K562 (cell line): Measurements from ENCODE around the gene MINPP1. TPM values are rescaled to one million over a fixed set of nuclear protein-coding genes. Genes with fewer than 3 reads are reported as not detected.

Experiments
- BHLHE40 ChIP-seq: IDR thresholded peaks from 2 replicates; pipeline ENCODE4 v1.6.1; 2011; ENCODE audit warnings: low read length, improper control_type of control experiment
- CBFA2T3 ChIP-seq: fragments of 450-650 bp; IDR thresholded peaks from 2 replicates; pipeline ENCODE4 v1.6.1; 2017
- CHCHD3 ChIP-seq: fragments of 250-450 bp; sonication (Bioruptor Pico); IDR thresholded peaks from 2 replicates; pipeline ENCODE4 v2.1.2; 2022; ENCODE audit warnings: mild to moderate bottlenecking
- CTBP1 ChIP-seq: fragments of 450-650 bp; IDR thresholded peaks from 2 replicates; pipeline ENCODE4 v1.6.1; 2016; ENCODE audit warnings: borderline replicate concordance
- GATAD2A ChIP-seq: fragments of 450-650 bp; IDR thresholded peaks from 2 replicates; pipeline ENCODE4 v1.6.1; 2017
- IFI16 ChIP-seq: fragments of 250-450 bp; sonication (Bioruptor Pico); IDR thresholded peaks from 2 replicates; pipeline ENCODE4 v2.1.2; 2022; ENCODE audit warnings: mild to moderate bottlenecking, inconsistent platforms
- KAT7 ChIP-seq: sonication (generic); formaldehyde crosslinking; IDR thresholded peaks from 2 replicates; pipeline ENCODE4 v1.8.0; 2022; ENCODE audit warnings: missing genetic modification reagents, mild to moderate bottlenecking, borderline replicate concordance
- NCOA6 ChIP-seq: fragments of 450-650 bp; IDR thresholded peaks from 2 replicates; pipeline ENCODE4 v1.6.1; 2017; ENCODE audit warnings: mild to moderate bottlenecking
- RAD51 ChIP-seq: fragments of 450-650 bp; IDR thresholded peaks from 2 replicates; pipeline ENCODE4 v1.7.1; 2016; ENCODE audit warnings: low read depth, mild to moderate bottlenecking, borderline replicate concordance
- RFX1 ChIP-seq: fragments of 450-650 bp; IDR thresholded peaks from 2 replicates; pipeline ENCODE4 v1.6.1; 2016; ENCODE audit warnings: mild to moderate bottlenecking, moderate library complexity
- RFX5 ChIP-seq: IDR thresholded peaks from 2 replicates; pipeline ENCODE4 v1.6.1; 2011; ENCODE audit warnings: low read depth, mild to moderate bottlenecking, improper control_type of control experiment, low read length
- SMARCB1 ChIP-seq: IDR thresholded peaks from 2 replicates; pipeline ENCODE4 v1.6.1; 2011; ENCODE audit warnings: improper control_type of control experiment, low read depth; ENCODE audit not compliant: insufficient read length
- SMC3 ChIP-seq: conservative IDR thresholded peaks from 2 replicates; pipeline ENCODE4 v1.6.1; 2011; ENCODE audit warnings: low read depth, low read length, improper control_type of control experiment; ENCODE audit not compliant: insufficient read depth
- SRSF3 ChIP-seq: fragments of 200-400 bp; formaldehyde crosslinking; IDR thresholded peaks from 2 replicates; pipeline ENCODE4 v1.6.1; 2016; ENCODE audit warnings: mild to moderate bottlenecking, low read length, moderate library complexity; ENCODE audit not compliant: insufficient read depth
- ZNF431 ChIP-seq: sonication (generic); formaldehyde crosslinking; IDR thresholded peaks from 2 replicates; pipeline ENCODE4 v1.8.0; 2022; ENCODE audit warnings: mild to moderate bottlenecking, missing genetic modification reagents
- ZNF583 ChIP-seq: fragments of 250-450 bp; sonication (Bioruptor Pico); IDR thresholded peaks from 2 replicates; pipeline ENCODE4 v1.4.0; 2020
- ZNF695 ChIP-seq: fragments of 450-650 bp; formaldehyde crosslinking; IDR thresholded peaks from 2 replicates; pipeline ENCODE4 v1.4.0; 2020; ENCODE audit warnings: mild to moderate bottlenecking, moderate library complexity
- polyA plus RNA-seq, 8 experiments: library from polyadenylated mRNA; depleted of rRNA in 4 of 8; stranded (reverse) in 5 of 8; unstranded in 3 of 8; fragments of >200 nt; fragmentation: Nextera tagmentation in 2 of 8; fragmentation: Illumina TruSeq in 1 of 8; extraction: Ambion mirVana in 2 of 8; extraction: Trizol in 1 of 8; gene quantifications; 2 replicates each; pipeline versions ENCODE4 v1.2.1 to v1.2.3, GENCODE V29; 2011 to 2014; ENCODE audit warnings: inconsistent platforms in 1 of 8, missing spikeins in 1 of 8
- total RNA-seq, 7 experiments: library from RNA; depleted of rRNA in 6 of 7; stranded (reverse); fragments of >200 nt in 6 of 7; fragmentation: Illumina TruSeq in 2 of 7; extraction: Trizol in 2 of 7; gene quantifications; 2 replicates each; pipeline versions ENCODE4 v1.2.1 to v1.2.3, GENCODE V29; 2011 to 2021; ENCODE audit warnings: low replicate concordance in 1 of 7
- TF ChIP-seq, protein P1 (sequence below): fragments of 450-650 bp; IDR thresholded peaks from 2 replicates; pipeline ENCODE4 v1.6.1; 2016; ENCODE audit warnings: missing biosample characterization, missing genetic modification characterization
- TF ChIP-seq, protein P2 (sequence below): sonication (generic); formaldehyde crosslinking; IDR thresholded peaks from 2 replicates; pipeline ENCODE4 v1.8.0; 2022; ENCODE audit warnings: missing genetic modification reagents, mild to moderate bottlenecking, borderline replicate concordance
- TF ChIP-seq, protein P3 (sequence below): fragments of 450-650 bp; IDR thresholded peaks from one replicate; pipeline ENCODE4 v1.6.1; 2018; ENCODE audit warnings: mild to moderate bottlenecking, moderate library complexity; ENCODE audit not compliant: partially characterized antibody
- TF ChIP-seq, protein P4 (sequence below), 3 experiments: IDR thresholded peaks in 2 of 3; conservative IDR thresholded peaks in 1 of 3; 2 replicates each; pipeline ENCODE4 v1.5.1; 2011 to 2012; ENCODE audit warnings: low read length in 3 of 3, mild to moderate bottlenecking in 3 of 3, control low read depth in 2 of 3, improper control_type of control experiment in 1 of 3, inconsistent platforms in 1 of 3, low read depth in 1 of 3, mixed read lengths in 1 of 3, moderate library complexity in 1 of 3; ENCODE audit not compliant: insufficient read depth in 2 of 3

MINPP1 gene
- total and polyA plus RNA-seq, 9 of the 15 experiments (the other 6 are each of a cell fraction or from before 2014, with no cell fraction given): 11.5 to 44.5 (median 27.1) TPM

DNA sequence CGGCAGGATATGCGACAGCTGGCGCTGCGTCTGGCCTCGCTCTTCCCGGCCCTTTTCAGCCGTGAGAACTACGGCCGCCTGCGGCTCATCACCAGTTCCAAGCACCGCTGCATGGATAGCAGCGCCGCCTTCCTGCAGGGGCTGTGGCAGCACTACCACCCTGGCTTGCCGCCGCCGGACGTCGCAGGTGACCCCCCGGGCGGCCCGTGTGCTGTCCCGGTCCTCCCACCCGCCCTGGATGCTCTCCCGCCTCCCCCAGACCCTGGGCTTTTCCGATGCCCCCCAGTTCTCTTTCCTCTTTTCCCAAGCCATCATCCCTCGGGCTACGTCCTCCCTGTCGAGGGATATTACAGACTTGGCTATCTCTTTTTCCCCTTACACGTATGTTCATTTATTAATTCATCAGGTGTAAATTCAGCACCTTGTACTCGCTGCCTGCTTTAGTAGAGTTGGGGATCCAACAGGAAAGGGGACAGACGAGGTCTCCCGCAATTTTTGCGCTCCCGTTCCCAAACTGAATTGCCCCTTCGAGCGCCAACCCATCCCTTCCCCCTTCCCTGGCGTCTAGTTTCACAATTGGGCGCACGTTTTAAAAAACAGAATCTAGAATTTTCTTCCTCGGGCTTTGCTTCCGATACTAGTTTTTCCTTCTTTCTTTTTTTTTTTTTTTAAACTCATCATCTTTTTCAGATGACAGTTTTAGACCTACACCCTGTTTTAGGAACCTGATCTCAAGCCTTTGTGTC is 846 bp downstream of the MINPP1 start (continued):
- TF ChIP-seq CHCHD3 (CRISPR knock-in tag) (no peak), CTBP1 (peak; percentile 24), RAD51 (no peak), RFX5 (no peak), KAT7 (CRISPR knock-in tag) (0 out of 2 replicates have a peak, but pooled peaks have one; percentile 51), ZNF431 (no peak), SMC3 (no peak; the same call in 1 of the 2 replicates), IFI16 (CRISPR knock-in tag) (no peak), SMARCB1 (no peak), RFX1 (no peak), SRSF3 (no peak), GATAD2A (no peak), NCOA6 (0 out of 2 replicates have a peak, but pooled peaks have one; percentile 14), ZNF695 (CRISPR knock-in tag) (no peak), CBFA2T3 (no peak), BHLHE40 (0 out of 2 replicates have a peak, but pooled peaks have one; percentile 32), ZNF583 (CRISPR knock-in tag) (no peak)
- TF ChIP-seq, protein P1, sequence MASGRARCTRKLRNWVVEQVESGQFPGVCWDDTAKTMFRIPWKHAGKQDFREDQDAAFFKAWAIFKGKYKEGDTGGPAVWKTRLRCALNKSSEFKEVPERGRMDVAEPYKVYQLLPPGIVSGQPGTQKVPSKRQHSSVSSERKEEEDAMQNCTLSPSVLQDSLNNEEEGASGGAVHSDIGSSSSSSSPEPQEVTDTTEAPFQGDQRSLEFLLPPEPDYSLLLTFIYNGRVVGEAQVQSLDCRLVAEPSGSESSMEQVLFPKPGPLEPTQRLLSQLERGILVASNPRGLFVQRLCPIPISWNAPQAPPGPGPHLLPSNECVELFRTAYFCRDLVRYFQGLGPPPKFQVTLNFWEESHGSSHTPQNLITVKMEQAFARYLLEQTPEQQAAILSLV (tag): no peak
- TF ChIP-seq, protein P2, sequence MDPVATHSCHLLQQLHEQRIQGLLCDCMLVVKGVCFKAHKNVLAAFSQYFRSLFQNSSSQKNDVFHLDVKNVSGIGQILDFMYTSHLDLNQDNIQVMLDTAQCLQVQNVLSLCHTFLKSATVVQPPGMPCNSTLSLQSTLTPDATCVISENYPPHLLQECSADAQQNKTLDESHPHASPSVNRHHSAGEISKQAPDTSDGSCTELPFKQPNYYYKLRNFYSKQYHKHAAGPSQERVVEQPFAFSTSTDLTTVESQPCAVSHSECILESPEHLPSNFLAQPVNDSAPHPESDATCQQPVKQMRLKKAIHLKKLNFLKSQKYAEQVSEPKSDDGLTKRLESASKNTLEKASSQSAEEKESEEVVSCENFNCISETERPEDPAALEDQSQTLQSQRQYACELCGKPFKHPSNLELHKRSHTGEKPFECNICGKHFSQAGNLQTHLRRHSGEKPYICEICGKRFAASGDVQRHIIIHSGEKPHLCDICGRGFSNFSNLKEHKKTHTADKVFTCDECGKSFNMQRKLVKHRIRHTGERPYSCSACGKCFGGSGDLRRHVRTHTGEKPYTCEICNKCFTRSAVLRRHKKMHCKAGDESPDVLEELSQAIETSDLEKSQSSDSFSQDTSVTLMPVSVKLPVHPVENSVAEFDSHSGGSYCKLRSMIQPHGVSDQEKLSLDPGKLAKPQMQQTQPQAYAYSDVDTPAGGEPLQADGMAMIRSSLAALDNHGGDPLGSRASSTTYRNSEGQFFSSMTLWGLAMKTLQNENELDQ (CRISPR knock-in tag): no peak
- TF ChIP-seq, protein P3, sequence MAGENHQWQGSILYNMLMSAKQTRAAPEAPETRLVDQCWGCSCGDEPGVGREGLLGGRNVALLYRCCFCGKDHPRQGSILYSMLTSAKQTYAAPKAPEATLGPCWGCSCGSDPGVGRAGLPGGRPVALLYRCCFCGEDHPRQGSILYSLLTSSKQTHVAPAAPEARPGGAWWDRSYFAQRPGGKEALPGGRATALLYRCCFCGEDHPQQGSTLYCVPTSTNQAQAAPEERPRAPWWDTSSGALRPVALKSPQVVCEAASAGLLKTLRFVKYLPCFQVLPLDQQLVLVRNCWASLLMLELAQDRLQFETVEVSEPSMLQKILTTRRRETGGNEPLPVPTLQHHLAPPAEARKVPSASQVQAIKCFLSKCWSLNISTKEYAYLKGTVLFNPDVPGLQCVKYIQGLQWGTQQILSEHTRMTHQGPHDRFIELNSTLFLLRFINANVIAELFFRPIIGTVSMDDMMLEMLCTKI: no peak
- TF ChIP-seq, protein P4, sequence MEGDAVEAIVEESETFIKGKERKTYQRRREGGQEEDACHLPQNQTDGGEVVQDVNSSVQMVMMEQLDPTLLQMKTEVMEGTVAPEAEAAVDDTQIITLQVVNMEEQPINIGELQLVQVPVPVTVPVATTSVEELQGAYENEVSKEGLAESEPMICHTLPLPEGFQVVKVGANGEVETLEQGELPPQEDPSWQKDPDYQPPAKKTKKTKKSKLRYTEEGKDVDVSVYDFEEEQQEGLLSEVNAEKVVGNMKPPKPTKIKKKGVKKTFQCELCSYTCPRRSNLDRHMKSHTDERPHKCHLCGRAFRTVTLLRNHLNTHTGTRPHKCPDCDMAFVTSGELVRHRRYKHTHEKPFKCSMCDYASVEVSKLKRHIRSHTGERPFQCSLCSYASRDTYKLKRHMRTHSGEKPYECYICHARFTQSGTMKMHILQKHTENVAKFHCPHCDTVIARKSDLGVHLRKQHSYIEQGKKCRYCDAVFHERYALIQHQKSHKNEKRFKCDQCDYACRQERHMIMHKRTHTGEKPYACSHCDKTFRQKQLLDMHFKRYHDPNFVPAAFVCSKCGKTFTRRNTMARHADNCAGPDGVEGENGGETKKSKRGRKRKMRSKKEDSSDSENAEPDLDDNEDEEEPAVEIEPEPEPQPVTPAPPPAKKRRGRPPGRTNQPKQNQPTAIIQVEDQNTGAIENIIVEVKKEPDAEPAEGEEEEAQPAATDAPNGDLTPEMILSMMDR (IDR thresholded peaks at IDR 0.05 in 2 of 3, conservative IDR thresholded peaks at IDR 0.05 in 1 of 3; ENCODE audit: insufficient read depth in 2 of 3, low read depth in 1 of 3, low read length in 3 of 3): peak; percentile 50 to 83 (median 64); a peak in 5 of 6 replicates
